IPS-20b (cell line): ENCODE data around the gene NOP16.
A peak's percentile ranks its signal among the peaks of the same experiment; 100 is the strongest.
"Not testable (repeated sequence)": the region's sequence is repeated elsewhere in the genome, so short reads cannot be mapped to it uniquely, and the experiment has no call there.

Experiments used
- H3K27ac ChIP-seq: one replicate; pipeline ENCODE4 v1.5.1; 2013; ENCODE audit warnings: low read length
- H3K27me3 ChIP-seq: 2 replicates; pipeline ENCODE4 v1.6.1; 2013; ENCODE audit warnings: mild to moderate bottlenecking, low read length, inconsistent platforms; ENCODE audit not compliant: insufficient read depth
- H3K36me3 ChIP-seq: 2 replicates; pipeline ENCODE4 v1.6.1; 2013; ENCODE audit warnings: low read depth, mild to moderate bottlenecking, inconsistent platforms, low read length, moderate library complexity; ENCODE audit not compliant: insufficient read depth
- H3K4me1 ChIP-seq: 2 replicates; pipeline ENCODE4 v1.6.1; 2013; ENCODE audit warnings: mild to moderate bottlenecking, control low read depth, inconsistent platforms, low read length, moderate library complexity; ENCODE audit not compliant: insufficient read depth
- H3K4me3 ChIP-seq: 2 replicates; pipeline ENCODE4 v1.5.1; 2013; ENCODE audit warnings: mild to moderate bottlenecking, low read length, inconsistent platforms
- H3K9ac ChIP-seq: 2 replicates; pipeline ENCODE4 v1.6.1; 2013; ENCODE audit warnings: low read depth, mild to moderate bottlenecking, inconsistent platforms, low read length, moderate library complexity
- H3K9me3 ChIP-seq: 2 replicates; pipeline ENCODE4 v1.6.1; 2013; ENCODE audit warnings: mild to moderate bottlenecking, low read depth, low read length, inconsistent platforms; ENCODE audit not compliant: insufficient read depth

Gene NOP16

DNA sequence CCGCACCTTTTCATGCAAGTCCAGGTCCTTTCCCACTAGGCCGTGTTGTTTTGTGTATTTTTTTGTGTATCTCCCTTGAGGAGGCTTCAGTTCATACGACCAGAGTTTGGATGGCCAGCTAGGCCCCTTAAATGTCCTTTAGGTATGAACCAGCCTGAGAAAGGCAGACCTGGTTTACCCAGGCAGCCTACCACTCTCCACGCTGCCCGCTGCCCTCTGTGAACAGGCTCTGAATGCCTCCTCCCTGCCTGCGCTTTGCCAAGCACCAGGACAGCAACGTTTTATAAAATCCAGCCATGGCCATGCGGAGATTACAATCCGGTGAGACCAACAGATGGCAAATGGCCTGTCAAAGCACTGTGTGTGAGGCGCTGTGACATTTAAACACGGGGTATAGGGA, 28.6 kb upstream of the NOP16 start:
- Histone ChIP-seq H3K9ac (peak overlapping the region; percentile 19; the same call in 1 of the 2 replicates), H3K27me3 (peaks cover 30% of the 10 kb centered on the region), H3K27ac (no peak overlapping the region), H3K9me3 (peaks cover 16% of the 10 kb centered on the region), H3K4me3 (peak overlapping the region; percentile 58; the same call in 1 of the 2 replicates), H3K36me3 (no peaks in the 10 kb centered on the region), H3K4me1 (no peaks in the 10 kb centered on the region)

DNA sequence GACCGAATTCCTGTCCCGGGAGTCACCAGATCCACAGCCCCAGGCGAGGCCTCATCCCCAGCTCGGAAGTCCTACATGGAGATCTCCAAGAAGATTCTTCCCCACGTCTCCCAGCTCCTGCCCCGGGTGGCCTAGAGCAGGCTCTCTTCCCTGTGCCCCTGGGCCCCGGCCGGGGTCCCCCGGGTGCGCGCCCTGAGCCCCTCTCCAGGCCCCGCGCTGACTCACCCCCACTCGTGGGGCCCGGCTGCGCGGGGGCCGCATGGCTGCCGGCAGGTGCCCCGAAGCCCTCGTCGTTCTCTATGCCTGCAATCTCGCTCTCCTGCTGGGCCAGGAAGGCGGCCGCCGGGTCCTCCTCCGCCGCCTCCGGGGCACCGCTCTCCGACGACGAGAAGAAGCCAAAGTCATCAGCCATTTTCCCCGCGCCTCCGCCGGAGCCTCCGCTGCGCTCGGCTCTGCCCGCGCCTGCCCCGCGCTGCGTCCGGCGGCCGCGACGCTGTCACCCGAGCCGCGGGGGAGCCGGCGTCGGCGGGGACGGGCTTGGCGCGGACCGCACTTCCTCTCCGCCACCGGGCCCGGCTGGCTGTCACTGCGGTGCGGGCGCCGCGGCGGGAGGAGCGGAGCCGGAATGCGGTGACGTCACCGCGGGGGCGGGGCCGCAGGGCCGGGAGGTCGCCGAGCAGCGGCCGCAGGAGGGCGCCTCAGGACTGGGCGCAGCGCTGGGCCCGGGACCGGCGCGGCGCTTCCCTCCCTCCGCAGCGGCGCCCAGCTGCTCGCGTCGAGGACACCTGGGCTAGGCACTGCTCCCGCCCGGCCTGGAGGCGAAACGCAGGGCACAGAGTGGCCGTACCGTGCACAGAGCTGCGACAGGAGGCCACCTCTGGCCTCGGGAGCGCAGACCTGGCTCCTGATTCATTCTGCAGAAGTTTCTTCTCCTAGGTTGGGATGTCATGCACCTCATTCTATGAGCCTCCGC, 27.8 kb upstream of the NOP16 start, which contains the start of gene CLTB:
Gene CLTB (minus strand): TSS at position 588 of the 973 bp plus-strand sequence. CDS start 176 bp downstream, at position 412.
- peak within 1 kb of the TSS; percentile 76 for H3K4me3 ChIP-seq
- no peaks in the 10 kb centered on the region for H3K4me1 ChIP-seq
- no peaks in the 10 kb centered on the region for H3K36me3 ChIP-seq
- H3K9ac ChIP-seq: peak within 1 kb of the TSS; percentile 63; the same call in 1 of the 2 replicates
- peaks cover 12% of the 10 kb centered on the region for H3K9me3 ChIP-seq
- H3K27me3 ChIP-seq: peaks cover 30% of the 10 kb centered on the region
- no peak within 1 kb of the TSS for H3K27ac ChIP-seq

DNA sequence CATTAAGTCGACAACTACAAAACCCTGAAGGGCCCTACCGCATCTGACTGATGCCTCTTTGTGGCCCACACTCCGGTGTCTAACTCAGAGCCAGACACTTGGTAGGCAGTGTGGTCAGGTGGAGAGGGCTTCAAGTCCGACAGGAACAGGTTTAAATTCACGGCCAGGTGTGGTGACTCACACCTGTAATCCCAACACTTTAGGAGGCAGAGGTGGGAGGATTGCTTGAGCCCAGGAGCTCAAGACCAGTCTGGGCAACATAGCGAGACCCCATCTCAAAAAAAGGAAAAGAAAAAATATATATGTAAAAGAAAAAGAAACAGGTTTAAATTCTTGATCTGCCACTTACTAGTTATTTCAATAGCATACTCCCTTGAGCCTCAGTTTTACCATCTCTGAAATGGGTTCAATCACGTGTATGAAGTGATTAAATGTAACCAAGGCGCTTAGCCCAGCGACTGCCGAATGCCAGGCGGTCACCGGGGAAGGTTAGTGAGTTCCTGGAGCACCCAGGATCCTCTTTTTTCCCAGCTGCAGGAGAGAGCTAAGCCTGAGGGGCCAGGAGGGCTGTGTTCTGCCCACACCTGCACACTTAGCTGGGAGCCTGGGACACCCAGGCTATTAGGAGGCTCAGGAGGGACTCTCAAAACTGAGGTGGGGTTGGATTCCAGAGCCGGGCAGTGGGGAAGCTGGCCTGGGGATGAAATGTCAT, 27.0 kb upstream of the NOP16 start:
- H3K27ac ChIP-seq: no peak overlapping the region

DNA sequence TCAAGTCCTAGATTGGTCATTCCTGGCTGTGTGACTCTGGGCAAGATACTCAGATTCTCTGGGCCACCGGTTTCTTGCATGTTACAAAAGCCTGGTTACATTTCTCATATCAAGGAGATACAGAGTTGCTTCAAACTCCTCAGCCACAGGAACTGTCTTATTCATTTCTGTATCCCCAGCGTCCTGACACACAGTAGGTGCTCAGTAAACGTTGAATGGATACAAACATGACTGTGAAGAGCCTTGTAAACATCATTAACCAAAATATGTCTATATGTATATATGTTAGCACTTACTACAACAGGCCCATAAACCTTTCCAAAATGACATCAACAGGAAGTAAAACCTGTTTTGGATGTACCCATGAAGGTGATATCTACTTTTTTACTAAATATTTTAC, 26.3 kb upstream of the NOP16 start:
- H3K27ac ChIP-seq: no peak overlapping the region
- no peaks in the 10 kb centered on the region for H3K4me1 ChIP-seq
- H3K9me3 ChIP-seq: no peaks in the 10 kb centered on the region; the same call in 1 of the 2 replicates
- no peak overlapping the region for H3K9ac ChIP-seq
- no peak overlapping the region for H3K4me3 ChIP-seq
- peaks cover 30% of the 10 kb centered on the region for H3K27me3 ChIP-seq
- H3K36me3 ChIP-seq: no peaks in the 10 kb centered on the region

More for the DNA sequence above, 27.0 kb upstream of the NOP16 start:
- Histone ChIP-seq H3K4me1 (no peaks in the 10 kb centered on the region), H3K9ac (peak overlapping the region; percentile 63; the same call in 1 of the 2 replicates), H3K36me3 (no peaks in the 10 kb centered on the region), H3K27me3 (peaks cover 30% of the 10 kb centered on the region), H3K9me3 (peaks cover 3% of the 10 kb centered on the region), H3K4me3 (peak overlapping the region; percentile 76)

DNA sequence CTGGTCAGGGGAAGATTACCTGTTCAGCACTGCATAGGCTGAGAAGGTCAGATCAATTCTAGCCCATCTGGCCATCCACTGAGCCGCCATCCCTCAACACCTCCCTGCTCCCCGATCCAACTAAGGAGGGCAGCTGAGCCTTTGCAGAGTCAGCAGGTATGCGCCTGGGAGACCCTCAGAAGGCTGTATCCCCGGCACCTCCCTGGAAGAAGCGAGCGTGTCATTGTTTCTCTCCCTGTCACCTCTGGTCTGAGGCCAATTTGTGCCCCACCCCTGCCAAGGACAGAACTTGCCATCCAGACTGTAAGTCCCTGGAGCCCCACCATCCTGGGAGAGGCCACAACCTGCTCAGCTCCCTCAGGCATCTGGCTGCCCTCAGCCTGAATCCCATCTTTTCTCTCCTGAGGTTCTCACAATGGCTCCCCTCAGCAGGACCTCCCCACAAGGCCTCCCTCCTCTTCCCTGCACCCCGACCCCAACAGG, 25.4 kb upstream of the NOP16 start:
- no peak overlapping the region for H3K4me3 ChIP-seq
- no peak overlapping the region for H3K9ac ChIP-seq
- H3K9me3 ChIP-seq: no peaks in the 10 kb centered on the region
- no peaks in the 10 kb centered on the region for H3K36me3 ChIP-seq
- peaks cover 30% of the 10 kb centered on the region for H3K27me3 ChIP-seq
- H3K4me1 ChIP-seq: no peaks in the 10 kb centered on the region
- no peak overlapping the region for H3K27ac ChIP-seq

DNA sequence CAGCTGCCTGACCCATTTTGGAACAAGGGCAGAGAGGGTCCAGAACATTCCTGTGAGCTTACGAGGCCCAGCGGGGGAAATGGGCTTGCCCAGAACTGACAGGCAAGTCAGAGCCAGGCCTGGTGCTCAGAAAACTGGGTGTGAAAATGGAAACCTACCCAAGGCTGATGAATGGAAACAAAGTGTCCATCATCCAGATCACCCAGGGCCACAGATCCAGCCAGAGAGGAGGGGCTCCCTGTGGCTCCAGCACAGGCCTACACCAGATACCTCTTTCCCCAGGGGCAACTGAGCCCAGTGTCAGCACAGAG, 24.8 kb upstream of the NOP16 start:
- Histone ChIP-seq H3K27ac (no peak overlapping the region), H3K9ac (no peak overlapping the region), H3K36me3 (no peaks in the 10 kb centered on the region), H3K4me3 (no peak overlapping the region), H3K27me3 (peaks cover 27% of the 10 kb centered on the region), H3K9me3 (no peaks in the 10 kb centered on the region), H3K4me1 (no peaks in the 10 kb centered on the region)

DNA sequence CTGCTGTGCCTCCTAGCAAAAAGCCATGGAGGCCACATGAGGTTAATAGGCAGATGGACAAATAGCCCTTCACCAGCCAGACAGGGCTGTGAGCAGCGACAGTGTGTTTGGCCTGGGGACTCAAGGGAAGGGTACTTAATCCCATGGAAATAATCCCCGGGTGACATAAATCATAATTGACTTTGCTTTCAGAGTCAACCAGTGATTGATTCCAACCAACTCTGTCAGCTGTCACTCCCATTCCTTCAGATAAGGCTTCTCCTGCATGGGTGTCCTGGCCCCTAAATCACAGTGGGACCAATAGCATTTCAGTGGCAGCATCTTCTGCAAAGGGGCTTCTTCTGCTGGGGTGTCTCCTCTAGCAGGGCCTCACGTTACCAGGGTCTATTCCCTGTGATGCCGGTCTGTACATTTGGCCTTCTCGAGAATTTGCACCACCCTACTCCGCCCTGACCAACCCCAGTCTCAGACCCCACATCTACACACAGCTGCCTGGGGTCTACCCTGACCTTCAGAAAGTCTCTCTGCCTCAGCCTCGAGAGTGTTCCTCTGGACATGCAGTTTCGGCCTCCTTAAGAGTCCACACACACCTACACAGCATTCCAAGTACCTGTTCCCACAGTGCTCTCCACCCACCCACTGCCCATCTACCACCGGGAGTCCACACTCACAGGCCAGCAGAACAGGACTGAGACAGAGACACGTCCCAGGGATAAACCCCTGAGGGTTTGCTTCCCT, 24.3 kb upstream of the NOP16 start:
- H3K27ac ChIP-seq: no peak overlapping the region
- no peaks in the 10 kb centered on the region for H3K4me1 ChIP-seq
- H3K4me3 ChIP-seq: no peak overlapping the region
- no peaks in the 10 kb centered on the region for H3K9me3 ChIP-seq
- peaks cover 22% of the 10 kb centered on the region for H3K27me3 ChIP-seq
- H3K9ac ChIP-seq: no peak overlapping the region
- no peaks in the 10 kb centered on the region for H3K36me3 ChIP-seq

DNA sequence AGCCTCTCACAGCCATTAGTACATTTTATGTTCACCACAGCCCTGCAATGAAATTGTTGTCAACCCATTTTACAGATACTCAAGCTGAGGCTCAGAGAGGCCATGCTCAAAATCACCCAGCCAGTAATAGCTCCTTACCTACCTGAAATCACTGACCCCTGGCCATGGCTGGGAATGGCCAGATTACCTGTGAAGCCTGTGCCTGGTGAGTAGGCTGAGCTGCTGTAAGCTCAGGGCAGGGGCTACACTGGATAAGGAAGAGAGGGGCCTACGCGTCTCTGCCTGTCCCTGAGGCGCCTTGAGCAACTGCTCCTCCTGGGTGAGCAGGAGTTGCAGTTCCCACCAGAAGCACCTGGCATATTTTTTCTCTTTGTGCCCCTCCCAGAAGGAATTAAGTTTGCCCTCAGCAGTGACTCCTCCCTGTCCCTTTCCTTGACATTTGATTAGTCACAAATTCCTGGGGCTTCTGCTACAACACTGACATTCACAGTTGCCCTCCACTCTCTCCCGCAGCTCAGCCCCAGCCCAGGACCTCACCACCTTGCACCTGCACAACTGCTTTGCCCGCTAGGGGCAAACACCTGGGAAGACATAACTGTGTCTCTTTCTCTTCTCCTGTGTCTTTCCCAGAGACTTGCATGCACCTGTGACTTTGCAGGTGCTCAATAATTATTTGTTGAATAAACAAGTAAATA, 22.2 kb upstream of the NOP16 start:
- peaks cover 6% of the 10 kb centered on the region; the same call in 1 of the 2 replicates for H3K27me3 ChIP-seq
- no peak overlapping the region for H3K27ac ChIP-seq
- H3K4me1 ChIP-seq: no peaks in the 10 kb centered on the region
- no peak overlapping the region for H3K4me3 ChIP-seq
- no peak overlapping the region for H3K9ac ChIP-seq
- H3K9me3 ChIP-seq: no peaks in the 10 kb centered on the region
- H3K36me3 ChIP-seq: no peaks in the 10 kb centered on the region

DNA sequence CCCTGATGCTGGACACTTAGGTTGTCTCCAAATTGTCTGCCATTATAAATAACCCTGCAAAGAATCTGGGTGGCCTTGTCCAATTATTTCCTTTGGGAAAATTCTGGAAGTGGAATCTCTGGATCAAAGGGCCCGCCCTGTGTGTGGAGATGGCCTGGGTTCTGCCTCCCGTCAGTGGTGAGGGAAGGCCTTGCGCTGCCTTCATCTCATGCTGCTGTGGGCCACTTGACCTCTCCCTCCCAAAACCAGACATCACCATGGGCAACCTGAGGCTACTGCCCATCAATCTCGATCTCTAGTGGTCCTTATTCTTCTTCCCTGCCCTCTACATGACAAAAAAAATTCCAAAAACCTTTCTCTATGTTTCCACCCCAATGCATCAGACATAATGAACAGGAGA, 21.4 kb upstream of the NOP16 start:
- Histone ChIP-seq H3K36me3 (no peaks in the 10 kb centered on the region), H3K4me1 (no peaks in the 10 kb centered on the region), H3K9ac (no peak overlapping the region), H3K27ac (no peak overlapping the region), H3K27me3 (no peaks in the 10 kb centered on the region), H3K9me3 (no peaks in the 10 kb centered on the region), H3K4me3 (no peak overlapping the region)

DNA sequence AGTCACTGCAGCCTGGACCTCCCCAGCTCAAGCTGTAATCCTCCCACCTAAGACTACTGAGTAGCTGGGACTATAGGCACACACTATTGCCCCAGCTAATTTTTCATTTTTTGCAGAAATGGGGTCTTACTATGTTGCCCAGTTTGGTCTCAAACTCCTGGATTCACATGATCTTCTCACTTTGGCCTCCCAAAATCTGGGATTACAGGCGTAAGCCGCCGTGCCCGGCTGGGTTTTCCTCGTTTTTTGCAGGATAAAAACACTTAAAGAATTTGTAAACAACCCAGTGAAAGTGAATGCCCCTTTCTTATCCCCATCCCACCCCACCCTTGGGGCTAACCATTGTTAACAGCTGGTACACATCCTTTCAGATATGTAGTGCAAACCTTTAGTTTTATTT, 20.2 kb upstream of the NOP16 start:
- no peaks in the 10 kb centered on the region for H3K36me3 ChIP-seq
- H3K9ac ChIP-seq: no peak overlapping the region
- no peak overlapping the region for H3K27ac ChIP-seq

DNA sequence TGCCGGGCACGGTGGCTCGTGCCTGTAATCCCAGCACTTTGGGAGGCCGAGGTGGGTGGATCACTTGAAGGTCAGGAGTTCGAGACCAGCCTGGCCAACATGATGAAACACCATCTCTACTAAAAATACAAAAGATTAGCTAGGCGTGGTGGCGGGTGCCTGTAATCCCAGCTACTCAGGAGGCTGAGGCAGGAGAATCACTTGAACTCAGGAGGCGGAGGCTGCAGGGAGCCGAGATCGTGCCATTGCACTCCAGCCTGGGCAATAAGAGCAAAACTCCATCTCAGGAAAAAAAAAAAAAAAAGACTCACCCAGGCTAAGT, 19.8 kb upstream of the NOP16 start:
- not testable (repeated sequence) for H3K27me3 ChIP-seq, H3K4me3 ChIP-seq, H3K36me3 ChIP-seq, H3K27ac ChIP-seq, H3K4me1 ChIP-seq, H3K9me3 ChIP-seq, H3K9ac ChIP-seq

More for the DNA sequence above, 20.2 kb upstream of the NOP16 start:
- H3K9me3 ChIP-seq: no peaks in the 10 kb centered on the region
- no peak overlapping the region for H3K4me3 ChIP-seq
- no peaks in the 10 kb centered on the region for H3K27me3 ChIP-seq
- H3K4me1 ChIP-seq: no peaks in the 10 kb centered on the region
